Rectal smooth muscle tissue (tissue), 1 donor: ENCODE results near the gene ERP44.

Source experiments
- H3K27ac ChIP-seq: one replicate; pipeline ENCODE4 v1.7.0; 2013; ENCODE audit warnings: low read depth, low read length, inconsistent platforms
- H3K27me3 ChIP-seq: one replicate; pipeline ENCODE4 v1.7.0; 2013; ENCODE audit warnings: low read length; ENCODE audit not compliant: control insufficient read depth, insufficient read depth
- H3K36me3 ChIP-seq: one replicate; pipeline ENCODE4 v1.7.0; 2013; ENCODE audit warnings: low read length; ENCODE audit not compliant: control insufficient read depth, insufficient read depth
- H3K4me1 ChIP-seq: one replicate; pipeline ENCODE4 v1.7.0; 2013; ENCODE audit warnings: low read length; ENCODE audit not compliant: control insufficient read depth, insufficient read depth
- H3K4me3 ChIP-seq: one replicate; pipeline ENCODE4 v1.7.0; 2013; ENCODE audit warnings: low read length
- H3K9ac ChIP-seq: one replicate; pipeline ENCODE4 v1.7.0; 2013; ENCODE audit warnings: low read length

The ERP44 gene

GRCh38 chr9:99948482-99948881 is 150.3 kb downstream of the ERP44 start:
- no peaks in the 10 kb centered on the region for H3K4me1 ChIP-seq
- H3K4me3 ChIP-seq = no peak overlapping the region
- no peaks in the 10 kb centered on the region for H3K36me3 ChIP-seq
- H3K27me3 ChIP-seq = no peaks in the 10 kb centered on the region
- H3K27ac ChIP-seq = no peak overlapping the region
- no peak overlapping the region for H3K9ac ChIP-seq

GRCh38 chr9:99947395-99947794 is 151.4 kb downstream of the ERP44 start:
- no peak overlapping the region for H3K27ac ChIP-seq
- H3K9ac ChIP-seq = no peak overlapping the region
- no peaks in the 10 kb centered on the region for H3K36me3 ChIP-seq
- no peak overlapping the region for H3K4me3 ChIP-seq
- H3K27me3 ChIP-seq = no peaks in the 10 kb centered on the region
- H3K4me1 ChIP-seq = no peaks in the 10 kb centered on the region

GRCh38 chr9:99936947-99937587 is 161.7 kb downstream of the ERP44 start:
- H3K36me3 ChIP-seq = no peaks in the 10 kb centered on the region
- H3K4me3 ChIP-seq = no peak overlapping the region
- H3K27me3 ChIP-seq = no peaks in the 10 kb centered on the region
- H3K9ac ChIP-seq = no peak overlapping the region
- no peak overlapping the region for H3K27ac ChIP-seq
- no peaks in the 10 kb centered on the region for H3K4me1 ChIP-seq

- no peak overlapping the region for H3K4me3 ChIP-seq
- H3K36me3 ChIP-seq = no peaks in the 10 kb centered on the region
- H3K9ac ChIP-seq = no peak overlapping the region
- H3K27ac ChIP-seq = no peak overlapping the region
- H3K27me3 ChIP-seq = no peaks in the 10 kb centered on the region
- H3K4me1 ChIP-seq = no peaks in the 10 kb centered on the region
These were observed 167.5 kb downstream of the ERP44 start for GRCh38 chr9:99931155-99931840.

GRCh38 chr9:99929652-99930051 is 169.1 kb downstream of the ERP44 start:
- Histone ChIP-seq H3K4me1 (no peaks in the 10 kb centered on the region), H3K9ac (no peak overlapping the region), H3K4me3 (no peak overlapping the region), H3K27ac (no peak overlapping the region), H3K36me3 (no peaks in the 10 kb centered on the region), H3K27me3 (no peaks in the 10 kb centered on the region)
